ENCODE data around the gene DPP6.

GRCh38 chr7:154463794-154464193 lies 411.6 kb downstream of the DPP6 start:
- no peak for TF ChIP-seq EZH2 (IDR thresholded peaks at IDR 0.05)
- TF ChIP-seq POLR2AphosphoS5 (IDR thresholded peaks at IDR 0.05; ENCODE audit: borderline replicate concordance, low read depth, low read length): no peak
